ENCODE data around the gene BCL2L1.

The BCL2L1 gene

GRCh38 chr20:31746068-31746878 lies 23.6 kb upstream of the BCL2L1 start:
- H3K27me3 Mint-ChIP-seq = no peaks in the 10 kb centered on the region
- no peaks in the 10 kb centered on the region for H3K36me3 Mint-ChIP-seq
- no peak overlapping the region for H3K4me3 Mint-ChIP-seq
- no peaks in the 10 kb centered on the region for H3K4me1 Mint-ChIP-seq
- no peak for ATAC-seq (ENCODE audit: low read depth)
- no peaks in the 10 kb centered on the region for H3K9me3 Mint-ChIP-seq
- no peak for DNase-seq (ENCODE audit: low spot score in 2 of 2)
- H3K27ac Mint-ChIP-seq = no peak overlapping the region

- H3K36me3 Mint-ChIP-seq = no peaks in the 10 kb centered on the region
- DNase-seq (ENCODE audit: low spot score in 2 of 2) (no peak), ATAC-seq (ENCODE audit: low read depth) (no peak)
- no peak overlapping the region for H3K27ac Mint-ChIP-seq
- H3K4me3 Mint-ChIP-seq = no peak overlapping the region
- H3K9me3 Mint-ChIP-seq = no peaks in the 10 kb centered on the region
- H3K4me1 Mint-ChIP-seq = no peaks in the 10 kb centered on the region
- no peaks in the 10 kb centered on the region for H3K27me3 Mint-ChIP-seq
Observed at GRCh38 chr20:31740656-31741323, 18.1 kb upstream of the BCL2L1 start.

GRCh38 chr20:31740208-31740607 lies 17.5 kb upstream of the BCL2L1 start:
- H3K4me1 Mint-ChIP-seq = no peaks in the 10 kb centered on the region
- no peak overlapping the region for H3K27ac Mint-ChIP-seq
- no peaks in the 10 kb centered on the region for H3K36me3 Mint-ChIP-seq
- ATAC-seq (ENCODE audit: low read depth) (no peak), DNase-seq (ENCODE audit: low spot score in 2 of 2) (no peak)
- H3K9me3 Mint-ChIP-seq = no peaks in the 10 kb centered on the region
- H3K4me3 Mint-ChIP-seq = no peak overlapping the region
- H3K27me3 Mint-ChIP-seq = no peaks in the 10 kb centered on the region

GRCh38 chr20:31739550-31739977 lies 16.9 kb upstream of the BCL2L1 start:
- Mint-ChIP-seq H3K27me3 (no peaks in the 10 kb centered on the region), H3K36me3 (no peaks in the 10 kb centered on the region), H3K9me3 (no peaks in the 10 kb centered on the region), H3K4me1 (no peaks in the 10 kb centered on the region), H3K4me3 (no peak overlapping the region), H3K27ac (no peak overlapping the region)
- DNase-seq (ENCODE audit: low spot score in 2 of 2) (no peak), ATAC-seq (ENCODE audit: low read depth) (peak; percentile 18)

- Mint-ChIP-seq H3K4me3 (peak within 1 kb of the TSS; percentile 39), H3K4me1 (no peaks in the 10 kb centered on the region), H3K9me3 (no peaks in the 10 kb centered on the region), H3K27me3 (no peaks in the 10 kb centered on the region), H3K27ac (no peak within 1 kb of the TSS), H3K36me3 (no peaks in the 10 kb centered on the region)
- peak; percentile 84 for ATAC-seq (ENCODE audit: low read depth)
- DNase-seq (ENCODE audit: low spot score in 2 of 2) = peak; percentile 30 to 31
Observed at GRCh38 chr20:31738729-31739549, 16.3 kb upstream of the BCL2L1 start, which contains the start of gene TPX2. Gene TPX2, plus strand, starts transcription at chr20:31739290. Its CDS starts 18,187 bp downstream, at chr20:31757477.

GRCh38 chr20:31731321-31731717 lies 8.7 kb upstream of the BCL2L1 start:
- H3K9me3 Mint-ChIP-seq = no peaks in the 10 kb centered on the region
- H3K36me3 Mint-ChIP-seq = no peaks in the 10 kb centered on the region
- no peak overlapping the region for H3K27ac Mint-ChIP-seq
- no peaks in the 10 kb centered on the region for H3K4me1 Mint-ChIP-seq
- ATAC-seq (ENCODE audit: low read depth) (no peak), DNase-seq (ENCODE audit: low spot score in 2 of 2) (no peak)
- H3K27me3 Mint-ChIP-seq = no peaks in the 10 kb centered on the region
- no peak overlapping the region for H3K4me3 Mint-ChIP-seq

- H3K9me3 Mint-ChIP-seq = no peaks in the 10 kb centered on the region
- peak overlapping the region; percentile 96 for H3K4me3 Mint-ChIP-seq
- H3K27me3 Mint-ChIP-seq = no peaks in the 10 kb centered on the region
- ATAC-seq (ENCODE audit: low read depth) (peak; percentile 89), DNase-seq (ENCODE audit: low spot score in 2 of 2) (peak; percentile 98 to 99)
- H3K27ac Mint-ChIP-seq = peak overlapping the region; percentile 97
- peaks cover 1% of the 10 kb centered on the region for H3K36me3 Mint-ChIP-seq
- peaks cover 34% of the 10 kb centered on the region for H3K4me1 Mint-ChIP-seq
Observed at GRCh38 chr20:31723319-31724078, 831 bp upstream of the BCL2L1 start.

GRCh38 chr20:31723069-31723318 lies 326 bp upstream of the BCL2L1 start:
- H3K27me3 Mint-ChIP-seq = no peaks in the 10 kb centered on the region
- no peaks in the 10 kb centered on the region for H3K9me3 Mint-ChIP-seq
- H3K36me3 Mint-ChIP-seq = peaks cover 1% of the 10 kb centered on the region
- H3K4me1 Mint-ChIP-seq = peaks cover 35% of the 10 kb centered on the region
- H3K4me3 Mint-ChIP-seq = peak overlapping the region; percentile 96
- no peak for DNase-seq (ENCODE audit: low spot score in 2 of 2)
- peak; percentile 28 for ATAC-seq (ENCODE audit: low read depth)
- peak overlapping the region; percentile 97 for H3K27ac Mint-ChIP-seq

GRCh38 chr20:31721408-31722256 lies 1.0 kb downstream of the BCL2L1 start:
- Mint-ChIP-seq H3K4me1 (peaks cover 46% of the 10 kb centered on the region), H3K36me3 (peaks cover 1% of the 10 kb centered on the region), H3K27me3 (no peaks in the 10 kb centered on the region), H3K9me3 (no peaks in the 10 kb centered on the region), H3K27ac (peak overlapping the region; percentile 97), H3K4me3 (peak overlapping the region; percentile 96)
- ATAC-seq (ENCODE audit: low read depth) (no peak), DNase-seq (ENCODE audit: low spot score in 2 of 2) (no peak)

- Mint-ChIP-seq H3K4me1 (peaks cover 49% of the 10 kb centered on the region), H3K9me3 (no peaks in the 10 kb centered on the region), H3K27ac (peak overlapping the region; percentile 97), H3K4me3 (peak overlapping the region; percentile 96), H3K27me3 (no peaks in the 10 kb centered on the region), H3K36me3 (peaks cover 3% of the 10 kb centered on the region)
- DNase-seq (ENCODE audit: low spot score in 2 of 2) (no peak), ATAC-seq (ENCODE audit: low read depth) (no peak)
Observed at GRCh38 chr20:31720486-31721407, 1.9 kb downstream of the BCL2L1 start.

GRCh38 chr20:31719644-31720485 lies 2.8 kb downstream of the BCL2L1 start:
- H3K27me3 Mint-ChIP-seq = no peaks in the 10 kb centered on the region
- no peaks in the 10 kb centered on the region for H3K9me3 Mint-ChIP-seq
- H3K36me3 Mint-ChIP-seq = peaks cover 8% of the 10 kb centered on the region
- peak overlapping the region; percentile 97 for H3K27ac Mint-ChIP-seq
- H3K4me3 Mint-ChIP-seq = peak overlapping the region; percentile 96
- ATAC-seq (ENCODE audit: low read depth) (no peak), DNase-seq (ENCODE audit: low spot score in 2 of 2) (no peak)
- H3K4me1 Mint-ChIP-seq = peaks cover 54% of the 10 kb centered on the region

All from memory B cell (primary cell).